ENCODE data around the gene NR2F1.
A peak's percentile ranks its signal among the peaks of the same experiment; 100 is the strongest.

NR2F1 gene

GRCh38 chr5:93596676-93597490 is 13.9 kb downstream of the NR2F1 start (continued):
- TF ChIP-seq ZNF311 (tag by site-specific recombination; IDR thresholded peaks at IDR 0.05; ENCODE audit: borderline replicate concordance) (no peak), ZNF658 (tag by site-specific recombination; IDR thresholded peaks at IDR 0.05) (no peak), HOXD13 (CRISPR knock-in tag; IDR thresholded peaks at IDR 0.05; ENCODE audit: borderline replicate concordance) (no peak), ZNF747 (tag by site-specific recombination; IDR thresholded peaks at IDR 0.05) (no peak), ZFHX2 (tag by site-specific recombination; conservative IDR thresholded peaks at IDR 0.05) (peak; percentile 29), ZNF530 (tag by site-specific recombination; IDR thresholded peaks at IDR 0.05; ENCODE audit: low read depth) (no peak), ZNF274 (IDR thresholded peaks at IDR 0.05; ENCODE audit: low read length) (no peak), ZNF274 (tag by site-specific recombination; IDR thresholded peaks at IDR 0.05; ENCODE audit: borderline replicate concordance) (no peak), ZNF639 (tag by site-specific recombination; IDR thresholded peaks at IDR 0.05) (no peak), ZNF37A (tag by site-specific recombination; IDR thresholded peaks at IDR 0.05) (no peak), ZNF202 (tag by site-specific recombination; IDR thresholded peaks at IDR 0.05; ENCODE audit: borderline replicate concordance) (peak; percentile 94), ZNF248 (tag by site-specific recombination; IDR thresholded peaks at IDR 0.05) (no peak), MEIS1 (CRISPR knock-in tag; IDR thresholded peaks at IDR 0.05; ENCODE audit: borderline replicate concordance) (no peak), ZNF555 (tag by site-specific recombination; conservative IDR thresholded peaks at IDR 0.05) (no peak), KLF1 (tag by site-specific recombination; IDR thresholded peaks at IDR 0.05) (peak; percentile 97), ZNF629 (tag by site-specific recombination; IDR thresholded peaks at IDR 0.05) (no peak), KLF8 (tag by site-specific recombination; IDR thresholded peaks at IDR 0.05) (no peak), ZSCAN30 (tag by site-specific recombination; IDR thresholded peaks at IDR 0.05) (peak; percentile 69), GLIS1 (tag by site-specific recombination; IDR thresholded peaks at IDR 0.05) (peak; percentile 83), ZNF132 (tag by site-specific recombination; IDR thresholded peaks at IDR 0.05; ENCODE audit: borderline replicate concordance) (no peak), ZNF391 (tag by site-specific recombination; IDR thresholded peaks at IDR 0.05; ENCODE audit: borderline replicate concordance, low read depth) (no peak), ZNF558 (tag by site-specific recombination; IDR thresholded peaks at IDR 0.05) (no peak), ZNF169 (tag by site-specific recombination; IDR thresholded peaks at IDR 0.05) (no peak), GLIS2 (tag by site-specific recombination; IDR thresholded peaks at IDR 0.05) (peak; percentile 80), ZNF221 (tag by site-specific recombination; IDR thresholded peaks at IDR 0.05; ENCODE audit: borderline replicate concordance) (no peak), IKZF3 (tag by site-specific recombination; IDR thresholded peaks at IDR 0.05) (no peak), ZNF155 (tag by site-specific recombination; IDR thresholded peaks at IDR 0.05) (no peak), GLI4 (tag by site-specific recombination; IDR thresholded peaks at IDR 0.05) (no peak), ZNF791 (tag by site-specific recombination; IDR thresholded peaks at IDR 0.05) (no peak), ZNF501 (tag by site-specific recombination; IDR thresholded peaks at IDR 0.05) (peak; percentile 46; the same call in 1 of the 2 replicates), SP2 (tag by site-specific recombination; IDR thresholded peaks at IDR 0.05) (peak; percentile 69), ZNF621 (tag by site-specific recombination; IDR thresholded peaks at IDR 0.05) (no peak)
- TF ChIP-seq, protein P1, sequence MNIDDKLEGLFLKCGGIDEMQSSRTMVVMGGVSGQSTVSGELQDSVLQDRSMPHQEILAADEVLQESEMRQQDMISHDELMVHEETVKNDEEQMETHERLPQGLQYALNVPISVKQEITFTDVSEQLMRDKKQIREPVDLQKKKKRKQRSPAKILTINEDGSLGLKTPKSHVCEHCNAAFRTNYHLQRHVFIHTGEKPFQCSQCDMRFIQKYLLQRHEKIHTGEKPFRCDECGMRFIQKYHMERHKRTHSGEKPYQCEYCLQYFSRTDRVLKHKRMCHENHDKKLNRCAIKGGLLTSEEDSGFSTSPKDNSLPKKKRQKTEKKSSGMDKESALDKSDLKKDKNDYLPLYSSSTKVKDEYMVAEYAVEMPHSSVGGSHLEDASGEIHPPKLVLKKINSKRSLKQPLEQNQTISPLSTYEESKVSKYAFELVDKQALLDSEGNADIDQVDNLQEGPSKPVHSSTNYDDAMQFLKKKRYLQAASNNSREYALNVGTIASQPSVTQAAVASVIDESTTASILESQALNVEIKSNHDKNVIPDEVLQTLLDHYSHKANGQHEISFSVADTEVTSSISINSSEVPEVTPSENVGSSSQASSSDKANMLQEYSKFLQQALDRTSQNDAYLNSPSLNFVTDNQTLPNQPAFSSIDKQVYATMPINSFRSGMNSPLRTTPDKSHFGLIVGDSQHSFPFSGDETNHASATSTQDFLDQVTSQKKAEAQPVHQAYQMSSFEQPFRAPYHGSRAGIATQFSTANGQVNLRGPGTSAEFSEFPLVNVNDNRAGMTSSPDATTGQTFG (tag by site-specific recombination; IDR thresholded peaks at IDR 0.05; ENCODE audit: borderline replicate concordance), result no peak
- TF ChIP-seq, protein P2, sequence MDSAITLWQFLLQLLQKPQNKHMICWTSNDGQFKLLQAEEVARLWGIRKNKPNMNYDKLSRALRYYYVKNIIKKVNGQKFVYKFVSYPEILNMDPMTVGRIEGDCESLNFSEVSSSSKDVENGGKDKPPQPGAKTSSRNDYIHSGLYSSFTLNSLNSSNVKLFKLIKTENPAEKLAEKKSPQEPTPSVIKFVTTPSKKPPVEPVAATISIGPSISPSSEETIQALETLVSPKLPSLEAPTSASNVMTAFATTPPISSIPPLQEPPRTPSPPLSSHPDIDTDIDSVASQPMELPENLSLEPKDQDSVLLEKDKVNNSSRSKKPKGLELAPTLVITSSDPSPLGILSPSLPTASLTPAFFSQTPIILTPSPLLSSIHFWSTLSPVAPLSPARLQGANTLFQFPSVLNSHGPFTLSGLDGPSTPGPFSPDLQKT (IDR thresholded peaks at IDR 0.05; ENCODE audit: borderline replicate concordance, low read depth, low read length), result no peak
- TF ChIP-seq, protein P3, sequence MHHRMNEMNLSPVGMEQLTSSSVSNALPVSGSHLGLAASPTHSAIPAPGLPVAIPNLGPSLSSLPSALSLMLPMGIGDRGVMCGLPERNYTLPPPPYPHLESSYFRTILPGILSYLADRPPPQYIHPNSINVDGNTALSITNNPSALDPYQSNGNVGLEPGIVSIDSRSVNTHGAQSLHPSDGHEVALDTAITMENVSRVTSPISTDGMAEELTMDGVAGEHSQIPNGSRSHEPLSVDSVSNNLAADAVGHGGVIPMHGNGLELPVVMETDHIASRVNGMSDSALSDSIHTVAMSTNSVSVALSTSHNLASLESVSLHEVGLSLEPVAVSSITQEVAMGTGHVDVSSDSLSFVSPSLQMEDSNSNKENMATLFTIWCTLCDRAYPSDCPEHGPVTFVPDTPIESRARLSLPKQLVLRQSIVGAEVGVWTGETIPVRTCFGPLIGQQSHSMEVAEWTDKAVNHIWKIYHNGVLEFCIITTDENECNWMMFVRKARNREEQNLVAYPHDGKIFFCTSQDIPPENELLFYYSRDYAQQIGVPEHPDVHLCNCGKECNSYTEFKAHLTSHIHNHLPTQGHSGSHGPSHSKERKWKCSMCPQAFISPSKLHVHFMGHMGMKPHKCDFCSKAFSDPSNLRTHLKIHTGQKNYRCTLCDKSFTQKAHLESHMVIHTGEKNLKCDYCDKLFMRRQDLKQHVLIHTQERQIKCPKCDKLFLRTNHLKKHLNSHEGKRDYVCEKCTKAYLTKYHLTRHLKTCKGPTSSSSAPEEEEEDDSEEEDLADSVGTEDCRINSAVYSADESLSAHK (tag by site-specific recombination; IDR thresholded peaks at IDR 0.05), result no peak
